ENCODE measurements around the gene PFKL.
"Not testable (repeated sequence)": the region's sequence is repeated elsewhere in the genome, so short reads cannot be mapped to it uniquely, and the experiment has no call there.

The PFKL gene

DNA sequence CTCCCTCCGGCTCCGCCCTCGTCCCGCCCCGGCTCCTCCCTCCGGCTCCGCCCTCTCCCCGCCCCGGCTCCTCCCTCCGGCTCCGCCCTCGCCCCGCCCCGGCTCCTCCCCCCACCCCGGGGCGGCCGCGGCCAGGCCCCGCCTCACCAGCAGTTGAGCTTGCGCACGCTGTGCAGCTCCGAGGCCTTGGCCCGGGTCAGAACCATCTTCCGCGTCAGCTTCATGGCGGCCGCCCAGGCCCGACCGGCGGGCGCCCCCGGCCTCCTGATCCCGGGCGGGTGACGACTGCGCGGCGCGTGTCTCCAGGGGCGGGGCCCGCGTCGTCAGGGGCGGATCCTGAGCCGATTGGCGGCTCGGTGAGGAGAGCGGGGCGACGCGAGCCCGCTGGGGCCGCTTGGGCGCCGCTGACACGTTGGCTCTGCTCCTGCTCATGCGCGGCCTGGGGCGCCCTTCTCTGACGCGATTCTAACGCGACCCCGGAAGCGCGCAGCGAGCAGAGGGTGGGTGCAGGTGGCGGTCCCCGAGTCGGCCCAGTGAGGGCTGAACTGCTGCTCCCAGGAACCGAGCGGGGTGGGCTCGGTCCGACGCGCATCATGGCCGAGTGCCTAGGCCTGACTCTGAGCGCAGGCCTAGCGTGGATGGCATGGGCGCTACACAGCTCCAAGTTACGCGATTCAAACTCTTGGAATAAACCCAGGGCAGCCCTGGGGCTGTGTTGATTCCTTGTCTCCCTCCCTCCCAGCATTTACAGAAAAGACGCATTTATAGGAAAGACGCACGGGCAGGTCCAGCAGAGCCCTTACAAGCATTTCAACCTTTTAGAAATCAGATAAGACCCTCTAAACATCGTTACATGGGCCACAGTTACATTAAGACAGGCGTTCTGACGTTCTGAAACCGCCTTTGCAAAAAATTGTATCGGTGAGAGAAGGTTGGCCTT is 39.4 kb downstream of the PFKL start, which contains the start of gene CFAP410:
Gene CFAP410, minus strand, starts transcription at position 420 of the 940 bp plus-strand sequence. Its CDS starts 196 bp downstream, at position 224.
- TF ChIP-seq, protein P1, sequence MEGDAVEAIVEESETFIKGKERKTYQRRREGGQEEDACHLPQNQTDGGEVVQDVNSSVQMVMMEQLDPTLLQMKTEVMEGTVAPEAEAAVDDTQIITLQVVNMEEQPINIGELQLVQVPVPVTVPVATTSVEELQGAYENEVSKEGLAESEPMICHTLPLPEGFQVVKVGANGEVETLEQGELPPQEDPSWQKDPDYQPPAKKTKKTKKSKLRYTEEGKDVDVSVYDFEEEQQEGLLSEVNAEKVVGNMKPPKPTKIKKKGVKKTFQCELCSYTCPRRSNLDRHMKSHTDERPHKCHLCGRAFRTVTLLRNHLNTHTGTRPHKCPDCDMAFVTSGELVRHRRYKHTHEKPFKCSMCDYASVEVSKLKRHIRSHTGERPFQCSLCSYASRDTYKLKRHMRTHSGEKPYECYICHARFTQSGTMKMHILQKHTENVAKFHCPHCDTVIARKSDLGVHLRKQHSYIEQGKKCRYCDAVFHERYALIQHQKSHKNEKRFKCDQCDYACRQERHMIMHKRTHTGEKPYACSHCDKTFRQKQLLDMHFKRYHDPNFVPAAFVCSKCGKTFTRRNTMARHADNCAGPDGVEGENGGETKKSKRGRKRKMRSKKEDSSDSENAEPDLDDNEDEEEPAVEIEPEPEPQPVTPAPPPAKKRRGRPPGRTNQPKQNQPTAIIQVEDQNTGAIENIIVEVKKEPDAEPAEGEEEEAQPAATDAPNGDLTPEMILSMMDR (conservative IDR thresholded peaks at IDR 0.05), result no peak
- peak within 1 kb of the TSS; percentile 91 for H3K27ac ChIP-seq

DNA sequence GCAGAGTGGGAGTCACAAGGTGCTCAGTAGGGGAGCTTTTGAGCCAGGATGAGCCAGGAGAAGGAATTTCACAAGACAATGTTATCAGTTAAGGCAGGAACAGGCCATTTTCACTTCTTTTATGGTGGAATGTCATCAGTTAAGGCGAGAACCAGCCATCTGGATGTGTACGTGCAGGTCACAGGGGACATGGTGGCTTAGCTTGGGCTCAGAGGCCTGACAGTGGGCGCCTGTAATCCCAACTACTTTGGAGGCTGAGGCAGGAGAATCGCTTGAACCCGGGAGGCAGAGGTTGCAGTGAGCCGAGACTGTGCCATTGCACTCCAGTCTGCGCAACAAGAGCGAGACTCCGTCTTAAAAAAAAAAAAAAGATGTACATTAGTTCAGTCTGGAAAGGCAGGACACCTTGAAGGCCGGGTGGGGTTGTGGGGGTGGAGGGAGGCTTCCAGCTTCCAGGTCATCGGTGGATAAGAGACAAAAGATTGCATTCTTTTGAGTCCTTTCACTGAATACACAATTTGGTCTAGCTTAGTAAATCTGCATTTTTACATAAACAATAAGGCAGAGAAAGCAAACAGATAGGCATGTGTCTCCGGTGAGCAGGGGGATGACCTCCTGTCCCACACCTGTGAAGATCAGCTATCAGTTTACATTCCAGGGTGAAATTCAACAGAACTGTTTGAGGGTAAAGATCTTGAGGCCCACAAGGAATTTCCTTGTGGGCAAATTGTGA is 42.0 kb downstream of the PFKL start:
- not testable (repeated sequence) for H3K27ac ChIP-seq

DNA sequence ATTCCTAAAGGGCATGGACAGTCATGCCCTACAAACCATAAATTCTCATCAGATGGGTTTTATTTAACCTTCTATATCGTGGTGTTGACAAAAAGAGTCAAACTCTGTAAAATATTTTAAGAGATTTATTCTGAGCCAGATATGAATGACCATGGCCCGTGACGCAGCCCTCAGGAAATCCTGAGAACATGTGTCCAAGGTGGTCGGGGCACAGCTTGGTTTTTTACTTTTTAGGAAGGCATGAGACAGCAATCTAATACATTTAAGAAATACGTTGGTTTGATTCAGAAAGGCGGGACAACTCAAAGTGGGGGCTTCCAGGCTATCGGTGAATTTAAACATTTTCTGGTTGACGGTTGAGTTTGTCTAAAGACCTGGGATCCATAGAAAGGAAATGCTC is 43.1 kb downstream of the PFKL start:
- H3K27ac ChIP-seq, result not testable (repeated sequence)

DNA sequence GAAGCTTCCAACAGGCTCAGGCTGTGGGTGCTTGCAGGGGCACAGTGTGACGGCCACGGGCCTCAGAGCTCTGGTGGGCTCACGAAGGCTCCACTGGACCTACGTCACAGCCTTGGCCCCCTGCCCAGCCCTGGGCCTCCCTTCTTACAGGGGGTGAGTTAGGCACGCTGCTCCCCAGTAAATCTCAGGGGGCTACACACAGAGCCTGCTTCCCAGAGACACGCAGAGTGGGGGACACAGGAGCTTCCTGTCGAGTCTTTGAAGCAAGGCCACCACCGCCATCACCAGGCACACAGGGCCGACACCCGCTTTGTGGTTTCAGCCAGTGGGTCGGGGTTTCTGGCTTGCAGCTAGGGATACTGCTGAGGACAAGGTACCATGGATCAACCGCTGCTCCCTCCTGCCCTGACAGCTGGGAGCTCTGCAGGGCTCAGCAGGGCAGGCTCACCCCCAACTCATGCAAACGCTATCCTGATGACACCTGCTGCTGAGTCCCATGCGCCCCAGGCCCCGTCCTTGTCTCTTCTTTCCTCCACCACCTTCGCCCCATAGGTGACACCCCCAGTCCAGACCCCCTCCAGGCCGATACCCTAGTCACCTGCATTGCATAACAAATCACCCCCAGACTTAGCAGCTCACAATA is 44.8 kb downstream of the PFKL start:
- H3K27ac ChIP-seq, result no peak overlapping the region
- TF ChIP-seq, protein P1 (conservative IDR thresholded peaks at IDR 0.05), result no peak

DNA sequence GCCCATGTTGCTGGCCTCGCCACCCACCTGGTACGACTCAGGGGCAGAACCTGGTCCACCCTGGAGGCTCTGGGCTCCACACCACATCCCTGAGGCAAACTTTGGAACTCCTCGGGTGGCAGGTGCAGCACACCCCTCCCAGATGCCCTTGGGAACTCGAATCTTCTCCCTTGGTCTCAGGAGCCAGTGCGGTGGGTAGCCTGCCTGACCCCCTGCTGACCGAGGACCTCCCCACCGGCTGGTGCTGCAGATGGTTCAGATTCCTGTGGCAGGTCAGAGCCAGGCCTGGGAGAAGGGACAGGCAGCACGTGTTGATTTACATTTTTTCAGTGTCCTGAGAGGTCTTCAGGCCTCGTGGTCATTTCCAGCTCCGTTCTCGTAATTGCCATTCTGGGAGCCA is 45.6 kb downstream of the PFKL start:
- TF ChIP-seq, protein P1 (conservative IDR thresholded peaks at IDR 0.05), result no peak
- H3K27ac ChIP-seq, result no peak overlapping the region

DNA sequence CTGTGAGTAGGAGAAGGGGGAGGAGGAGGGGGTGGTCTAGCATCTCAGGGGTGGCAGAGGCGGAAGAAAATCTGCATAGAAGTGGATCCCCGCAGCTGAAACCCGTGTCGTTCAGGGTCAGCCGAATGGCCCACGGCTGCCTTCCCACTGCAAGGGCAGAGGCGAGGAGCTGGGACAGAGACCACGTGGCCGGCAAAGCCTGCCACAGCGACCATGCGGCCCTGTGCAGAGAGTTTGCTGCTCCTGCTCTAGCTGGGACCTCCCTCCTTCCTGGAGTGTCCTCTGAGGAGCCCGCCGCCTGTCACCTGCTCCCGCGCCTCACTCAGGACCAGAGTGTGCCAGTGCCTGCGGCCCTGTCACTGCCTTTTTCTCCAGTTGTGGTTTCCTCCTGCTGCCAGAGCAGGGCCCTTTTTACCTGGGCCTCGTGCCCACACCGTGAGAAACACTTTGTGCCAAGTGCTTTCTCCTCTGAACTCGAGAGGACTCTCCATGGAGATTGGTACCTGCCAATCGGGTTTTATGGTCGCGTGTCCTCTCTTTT is 48.1 kb downstream of the PFKL start:
- H3K27ac ChIP-seq, result peak overlapping the region; percentile 97
- TF ChIP-seq, protein P1 (conservative IDR thresholded peaks at IDR 0.05), result no peak

DNA sequence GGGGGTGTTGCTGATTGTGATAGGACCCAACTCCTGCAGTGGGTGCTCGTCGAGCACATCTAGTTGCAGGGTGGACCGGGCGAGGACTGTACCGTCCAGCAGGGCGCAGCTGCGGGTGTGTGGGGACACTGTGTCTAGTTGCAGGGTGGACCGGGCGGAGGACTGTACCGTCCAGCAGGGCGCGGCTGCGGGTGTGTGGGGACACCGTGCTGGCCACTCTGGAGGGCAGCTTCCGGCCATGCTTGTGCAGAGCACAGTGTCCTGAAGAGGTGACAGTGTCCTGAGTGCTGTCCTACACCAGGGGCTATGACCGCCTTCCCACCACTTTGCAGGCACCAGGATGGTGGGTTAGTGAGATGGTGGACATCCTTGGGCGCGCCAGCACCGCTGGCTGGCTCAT is 49.0 kb downstream of the PFKL start:
- TF ChIP-seq, protein P1 (conservative IDR thresholded peaks at IDR 0.05), result no peak
- H3K27ac ChIP-seq, result peak overlapping the region; percentile 97

DNA sequence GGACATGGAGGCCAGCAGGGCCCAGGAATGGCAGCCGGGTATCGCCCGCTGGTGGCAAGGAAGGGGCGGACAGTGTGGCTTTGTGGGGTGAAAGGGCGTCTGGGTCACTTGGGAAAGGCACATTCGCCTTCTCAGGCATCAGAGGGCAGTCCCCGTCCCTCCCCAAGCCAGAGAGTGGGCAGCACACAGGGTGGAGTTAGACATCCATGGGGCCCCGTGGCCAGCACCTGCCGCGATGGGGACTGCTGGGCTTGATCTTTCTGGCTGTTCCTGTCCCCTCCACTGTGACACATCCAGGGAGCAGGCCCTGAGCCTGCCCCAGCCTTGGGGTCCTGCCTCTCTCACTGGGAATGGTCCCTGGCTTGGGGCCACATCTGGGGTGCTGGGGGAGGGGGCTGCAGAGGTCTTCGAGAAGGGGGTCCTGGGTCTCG is 49.6 kb downstream of the PFKL start:
- peak overlapping the region; percentile 97 for H3K27ac ChIP-seq

More for the DNA sequence above, 49.6 kb downstream of the PFKL start:
- TF ChIP-seq, protein P1 (conservative IDR thresholded peaks at IDR 0.05), result no peak

Measured in VCaP (cell line).